Dermis blood vessel endothelial cell (primary cell): Measurements from ENCODE around the gene APBB2. TPM values are rescaled to one million over a fixed set of nuclear protein-coding genes. Genes with fewer than 3 reads are reported as not detected.

Experiments
- DNase-seq: peaks from one replicate; pipeline ENCODE4 v3.0.0; 2010
- total RNA-seq: library from RNA; depleted of rRNA; stranded (reverse); fragments of >200 nt; gene quantifications from 2 replicates; pipeline ENCODE4 v1.2.3, GENCODE V29; 2014

APBB2 gene
- total RNA-seq, 1 donor from 2014 or later = 88.2 TPM

GRCh38 chr4:40812856-40813255 lies 401.5 kb downstream of the APBB2 start:
- DNase-seq = no peak

GRCh38 chr4:40812386-40812785 lies 402.0 kb downstream of the APBB2 start:
- peak; percentile 41 for DNase-seq

- DNase-seq = peak; percentile 73
Measured at GRCh38 chr4:40811956-40812355, 402.4 kb downstream of the APBB2 start.

- DNase-seq = no peak
Measured at GRCh38 chr4:40808926-40809457, 405.4 kb downstream of the APBB2 start.

GRCh38 chr4:40804598-40804997 lies 409.7 kb downstream of the APBB2 start:
- DNase-seq = no peak

- no peak for DNase-seq
Measured at GRCh38 chr4:40800064-40800463, 414.3 kb downstream of the APBB2 start.

- DNase-seq = no peak
Measured at GRCh38 chr4:40789771-40790170, 424.6 kb downstream of the APBB2 start.

GRCh38 chr4:40789031-40789430 lies 425.3 kb downstream of the APBB2 start:
- no peak for DNase-seq

- DNase-seq = no peak
Measured at GRCh38 chr4:40788331-40788730, 426.0 kb downstream of the APBB2 start.

- DNase-seq = no peak
Measured at GRCh38 chr4:40785727-40786126, 428.6 kb downstream of the APBB2 start.

GRCh38 chr4:40782876-40783275 lies 431.5 kb downstream of the APBB2 start:
- no peak for DNase-seq

GRCh38 chr4:40778090-40778489 lies 436.3 kb downstream of the APBB2 start:
- DNase-seq = no peak

GRCh38 chr4:40769266-40769665 lies 445.1 kb downstream of the APBB2 start:
- DNase-seq = no peak

GRCh38 chr4:40763228-40763716 lies 451.1 kb downstream of the APBB2 start:
- no peak for DNase-seq

Other genes starting within 250 kb of the APBB2 start
- 235 and 251 TPM in 2 replicates for gene UCHL1, start 42.4 kb upstream of the APBB2 start, total RNA-seq